LHCN-M2 (cell line): ENCODE measurements around the gene AKIRIN1. TPM values are rescaled to one million over a fixed set of nuclear protein-coding genes. Genes with fewer than 3 reads are reported as not detected.
"Not testable (repeated sequence)": the region's sequence is repeated elsewhere in the genome, so short reads cannot be mapped to it uniquely, and the experiment has no call there.

Experiments used
- DNase-seq: peaks from one replicate; pipeline ENCODE4 v3.0.0-alpha.2; 2012; ENCODE audit warnings: low read depth
- total RNA-seq: library from RNA; depleted of rRNA; stranded (reverse); fragments of >200 nt; gene quantifications from 2 replicates; pipeline ENCODE4 v1.2.3, GENCODE V29; 2014

The AKIRIN1 gene
- total RNA-seq, 1 experiment from 2014 or later = 52.4 TPM

DNA sequence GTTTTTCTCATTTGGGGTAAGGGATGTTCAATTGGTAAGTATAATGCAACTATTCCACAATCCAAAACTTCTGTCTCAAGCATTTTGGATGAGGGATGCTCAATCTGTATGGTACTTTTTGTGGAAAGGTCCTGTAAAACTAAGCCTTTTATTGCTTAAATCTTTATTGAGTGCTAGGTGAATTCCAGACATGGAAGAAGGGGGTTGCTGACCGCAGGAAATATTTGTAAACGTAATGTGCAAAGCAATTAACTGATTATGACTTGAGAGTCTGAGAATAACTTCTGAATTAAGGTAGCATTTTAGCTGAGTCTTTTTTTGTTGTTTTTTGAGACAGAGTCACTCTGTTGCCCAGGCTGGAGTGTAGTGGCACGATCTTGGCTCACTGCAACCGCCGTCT lies 3.1 kb downstream of the AKIRIN1 start:
- no peak for DNase-seq

- DNase-seq = no peak
Measured at GRCh38 chr1:38997034-38997900, 6.2 kb downstream of the AKIRIN1 start.

DNA sequence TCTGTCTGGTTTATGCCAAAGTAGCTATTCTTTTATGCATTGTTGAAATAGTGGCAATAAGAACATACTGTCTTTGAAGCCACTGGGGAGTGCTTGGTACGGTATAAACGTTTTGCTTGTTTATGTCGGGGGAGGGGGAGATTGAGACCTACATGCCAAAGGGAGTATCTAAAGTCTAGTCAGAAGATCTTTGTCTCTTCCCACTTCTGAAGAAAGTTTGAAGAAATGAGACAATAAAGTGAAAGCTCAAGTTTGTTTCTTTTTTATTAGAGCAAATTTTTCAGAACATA lies 6.8 kb downstream of the AKIRIN1 start:
- no peak for DNase-seq

GRCh38 chr1:39001516-39002421 lies 10.7 kb downstream of the AKIRIN1 start:
- DNase-seq = no peak

DNA sequence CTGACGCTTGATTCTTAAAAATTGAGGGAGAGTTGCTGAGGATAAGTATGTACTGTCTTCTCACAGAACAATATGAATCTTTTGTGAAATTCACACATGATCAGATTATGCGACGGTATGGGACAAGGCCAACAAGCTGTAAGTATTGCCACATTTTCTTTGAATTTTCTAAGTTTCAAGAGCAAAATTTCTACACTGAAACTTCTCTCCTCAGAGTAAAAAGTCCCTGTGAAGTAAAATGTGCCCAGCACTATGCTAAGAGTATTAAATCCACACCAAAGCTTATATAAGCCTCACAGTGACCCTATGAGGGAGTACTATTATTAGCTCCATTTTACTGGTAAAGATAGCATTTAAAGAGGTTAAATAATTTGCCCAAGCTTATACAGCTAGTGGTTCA lies 12.2 kb downstream of the AKIRIN1 start:
- DNase-seq = no peak

- no peak for DNase-seq
Measured at GRCh38 chr1:39003794-39004193, 12.7 kb downstream of the AKIRIN1 start.

- no peak for DNase-seq
Measured at GRCh38 chr1:39006287-39006686, 15.2 kb downstream of the AKIRIN1 start.

DNA sequence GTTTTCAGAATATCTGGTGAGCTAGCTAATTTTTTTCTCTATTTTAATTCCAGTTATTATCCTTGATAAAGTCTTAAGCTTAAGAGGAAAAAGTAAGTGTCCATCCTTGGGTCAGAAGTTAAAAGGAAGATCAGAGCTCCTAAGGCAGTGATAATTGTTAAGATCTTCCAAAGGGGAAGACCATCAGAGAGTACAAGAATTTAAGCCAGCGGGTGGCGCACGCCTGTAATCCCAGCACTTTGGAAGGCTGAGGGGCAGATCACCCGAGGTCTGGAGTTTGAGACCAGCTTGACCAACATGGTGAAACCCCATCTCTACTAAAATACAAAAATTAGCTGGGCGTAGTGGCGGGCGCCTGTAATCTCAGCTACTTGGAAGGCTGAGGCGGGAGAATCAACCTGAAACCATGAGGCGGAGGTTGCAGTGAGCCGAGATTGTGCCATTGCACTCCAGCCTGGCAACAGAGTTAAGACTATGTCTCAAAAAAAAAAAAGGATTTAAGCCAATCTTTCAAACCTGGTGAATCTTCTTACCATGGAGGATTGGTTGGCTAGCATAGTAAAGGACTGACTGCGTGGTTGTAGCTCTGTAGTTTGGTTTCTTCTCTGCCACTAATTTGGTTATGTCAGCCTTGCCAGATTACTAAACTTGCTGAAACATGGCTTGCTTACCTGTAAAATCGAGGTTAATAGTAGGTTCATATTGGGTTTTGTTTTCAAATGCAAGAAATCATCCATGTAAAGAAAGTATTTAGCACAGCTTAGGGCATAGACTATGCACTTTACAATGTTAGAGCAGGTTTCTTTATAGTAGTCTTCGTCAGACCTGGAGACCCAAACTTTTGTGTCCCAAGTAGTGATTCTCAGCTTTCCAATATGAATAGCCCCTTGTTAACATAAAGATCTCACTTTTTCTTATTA lies 15.9 kb downstream of the AKIRIN1 start:
- no peak for DNase-seq

DNA sequence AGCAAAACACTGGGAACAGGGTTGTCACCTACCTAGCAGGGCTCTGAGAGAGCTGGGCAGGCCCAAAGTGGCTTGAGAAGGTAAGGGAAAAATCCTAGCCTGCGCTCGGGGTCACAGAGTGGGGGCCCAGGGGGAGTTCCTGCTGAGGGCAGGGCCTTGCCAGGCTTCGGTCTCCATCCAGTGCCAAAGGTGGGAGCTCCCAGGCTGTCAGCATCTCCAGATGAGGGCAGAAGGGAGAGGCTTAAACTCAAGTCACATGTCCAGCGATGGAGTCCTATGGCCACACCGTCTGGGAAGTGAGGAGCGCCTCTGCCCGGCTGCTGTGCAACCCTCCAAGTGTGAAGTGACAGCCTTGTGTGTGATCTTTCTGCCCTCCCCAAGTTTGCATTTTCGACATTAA lies 23.9 kb downstream of the AKIRIN1 start:
- not testable (repeated sequence) for DNase-seq

DNA sequence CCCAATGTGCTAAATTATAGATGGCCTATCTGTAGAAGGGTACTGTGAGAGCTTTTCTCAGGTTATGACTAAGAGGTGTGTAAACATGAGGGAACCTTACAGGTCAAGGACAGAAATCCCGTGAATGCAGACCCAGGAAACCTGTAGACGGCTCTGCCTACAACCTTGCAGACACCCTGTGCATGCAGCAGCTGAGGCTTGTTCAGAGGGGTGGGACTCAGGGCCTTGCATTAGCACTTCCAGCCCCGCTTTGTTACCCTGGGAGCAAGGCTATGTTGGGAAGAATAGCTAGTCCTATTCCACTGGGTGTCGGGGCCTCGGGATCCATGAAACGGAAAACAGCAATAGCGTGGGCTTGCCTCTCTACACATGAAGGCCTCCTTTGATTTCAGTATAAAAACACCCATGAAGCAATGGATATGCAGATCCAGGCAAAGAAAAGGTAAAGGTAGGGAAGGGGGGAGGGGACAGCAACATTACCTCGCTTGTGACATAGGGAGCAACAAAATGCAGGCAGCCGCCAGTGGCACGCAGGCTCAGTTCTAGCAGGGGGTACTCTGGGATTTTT lies 25.6 kb downstream of the AKIRIN1 start:
- DNase-seq = no peak

- DNase-seq = no peak
Measured at GRCh38 chr1:39017266-39017665, 26.2 kb downstream of the AKIRIN1 start.

DNA sequence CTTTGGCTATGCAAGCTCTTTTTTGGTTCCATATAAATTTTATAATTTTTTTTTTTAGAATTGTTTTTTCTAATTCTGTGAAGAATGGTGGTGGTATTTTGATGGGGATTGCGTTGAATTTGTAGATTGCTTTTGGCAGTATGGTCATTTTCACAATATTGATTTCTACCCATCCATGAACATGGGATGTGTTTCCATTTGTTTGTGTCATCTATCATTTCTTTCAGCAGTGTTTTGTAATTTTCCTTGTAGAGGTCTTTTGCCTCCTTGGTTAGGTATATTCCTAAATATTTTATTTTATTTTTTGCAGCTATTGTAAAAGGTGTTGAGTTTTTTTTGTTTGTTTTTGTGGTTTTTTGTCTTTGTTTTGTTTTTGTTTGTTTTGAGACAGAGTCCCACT lies 29.4 kb downstream of the AKIRIN1 start:
- not testable (repeated sequence) for DNase-seq

DNA sequence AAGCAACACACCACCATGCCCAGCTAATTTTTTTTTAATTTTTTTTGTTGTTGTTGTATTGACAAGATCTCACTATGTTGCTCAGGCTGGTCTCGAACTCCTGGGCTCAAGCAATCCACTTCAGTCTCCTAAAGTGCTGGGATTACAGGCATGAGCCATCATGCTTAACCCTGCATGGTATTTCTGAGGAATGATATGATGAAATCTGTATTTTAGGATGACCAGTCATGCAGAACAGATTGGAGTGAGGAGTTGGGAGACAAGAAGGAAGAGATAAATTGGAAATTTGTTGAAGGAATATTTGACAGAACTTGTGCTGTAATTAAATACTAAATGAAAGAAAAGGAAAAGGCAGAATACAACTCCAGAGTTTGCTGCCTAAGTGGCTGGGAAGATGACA lies 30.4 kb downstream of the AKIRIN1 start:
- DNase-seq = no peak

- DNase-seq = no peak
Measured at GRCh38 chr1:39023140-39023539, 32.1 kb downstream of the AKIRIN1 start.

DNA sequence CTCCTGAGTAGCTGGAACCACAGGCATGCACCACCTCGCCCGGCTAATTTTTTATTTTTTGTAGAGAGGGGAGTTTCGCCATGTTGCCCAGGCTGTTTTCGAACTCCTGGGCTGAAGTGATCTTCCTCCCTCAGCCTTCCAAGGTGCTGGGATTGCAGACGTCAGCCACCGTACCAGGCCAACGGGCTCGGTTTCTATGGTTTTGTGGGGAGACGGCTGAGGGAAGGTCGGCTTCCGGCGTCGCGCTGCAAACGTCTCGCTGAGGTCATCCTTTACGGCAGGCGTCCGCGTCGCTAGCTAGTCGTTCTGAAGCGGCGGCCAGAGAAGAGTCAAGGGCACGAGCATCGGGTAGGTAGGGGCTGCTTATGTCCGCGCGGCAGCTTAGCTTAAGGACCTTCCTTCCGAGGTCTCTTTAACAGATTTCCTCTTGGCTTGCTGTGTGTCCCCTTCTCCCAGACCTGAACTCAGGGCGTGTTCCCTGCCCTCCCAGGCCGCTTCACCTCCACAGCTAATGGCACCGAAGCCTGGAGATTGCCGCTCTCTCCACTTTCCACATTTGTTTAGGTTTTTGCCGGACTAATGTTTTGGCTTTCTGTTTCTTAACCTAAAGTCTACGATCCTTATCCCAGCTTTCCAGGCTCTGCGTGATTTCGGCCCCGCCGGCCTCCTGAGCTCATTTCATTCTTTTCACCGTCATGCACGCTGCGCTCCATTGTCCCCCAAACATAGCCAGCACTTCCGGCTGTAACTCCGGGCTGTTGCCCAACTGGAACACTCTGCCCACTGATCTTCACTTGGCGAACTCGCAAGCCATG lies 35.2 kb downstream of the AKIRIN1 start, which contains the start of gene NDUFS5:
TSS of gene NDUFS5 (plus strand) at position 300 of the 815 bp plus-strand sequence. CDS start 2,375 bp downstream, outside the sequence.
- peak; percentile 73 for DNase-seq

- no peak for DNase-seq
Measured at GRCh38 chr1:39026866-39027507, 35.9 kb downstream of the AKIRIN1 start.

- DNase-seq = no peak
Measured at GRCh38 chr1:39034114-39034654, 43.1 kb downstream of the AKIRIN1 start.

- DNase-seq = no peak
Measured at GRCh38 chr1:39036678-39037077, 45.6 kb downstream of the AKIRIN1 start.

- DNase-seq = no peak
Measured at GRCh38 chr1:39043513-39043912, 52.4 kb downstream of the AKIRIN1 start.
